HG03378 (cell line): ENCODE measurements around the gene MIER1.
"Not testable (repeated sequence)": the region's sequence is repeated elsewhere in the genome, so short reads cannot be mapped to it uniquely, and the experiment has no call there.

Experiments
- ATAC-seq: cut with Tn5 transposase; IDR thresholded peaks from one replicate; pipeline ENCODE4 v1.9.1; 2021; ENCODE audit warnings: mild to moderate bottlenecking, moderate library complexity; ENCODE audit not compliant: unreplicated experiment

MIER1 gene

DNA sequence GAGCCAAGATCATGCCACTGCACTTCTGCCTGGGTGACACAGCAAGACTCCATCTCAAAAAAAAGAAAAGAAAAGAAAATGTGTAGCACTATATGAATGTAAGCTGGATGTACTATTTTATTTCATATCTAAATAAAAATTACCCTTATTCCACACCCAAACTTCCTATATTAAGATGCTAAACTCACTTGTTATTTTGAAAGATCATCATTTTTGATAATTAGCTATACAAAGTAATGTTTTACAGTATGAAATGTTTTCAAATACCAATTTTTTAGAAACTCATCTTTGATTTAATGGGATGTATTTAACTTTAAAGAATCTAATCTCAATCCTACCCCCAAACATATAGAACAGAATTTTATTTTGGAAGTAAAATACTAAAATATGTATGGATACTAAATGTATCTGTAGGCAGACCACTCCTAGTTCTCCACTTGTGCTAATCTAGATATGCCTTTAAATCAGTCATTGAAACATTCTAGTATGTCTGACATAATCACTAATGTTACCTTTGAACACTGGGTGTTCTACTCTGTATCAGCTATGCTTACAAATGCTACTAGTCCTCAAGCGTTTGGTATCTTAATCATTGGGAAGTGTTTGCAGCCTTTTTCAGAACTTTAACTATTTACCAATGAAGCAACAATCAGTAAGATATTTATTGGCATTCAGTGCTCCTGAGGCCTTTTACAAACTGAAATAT, 12.9 kb downstream of the MIER1 start:
- ATAC-seq, result no peak

DNA sequence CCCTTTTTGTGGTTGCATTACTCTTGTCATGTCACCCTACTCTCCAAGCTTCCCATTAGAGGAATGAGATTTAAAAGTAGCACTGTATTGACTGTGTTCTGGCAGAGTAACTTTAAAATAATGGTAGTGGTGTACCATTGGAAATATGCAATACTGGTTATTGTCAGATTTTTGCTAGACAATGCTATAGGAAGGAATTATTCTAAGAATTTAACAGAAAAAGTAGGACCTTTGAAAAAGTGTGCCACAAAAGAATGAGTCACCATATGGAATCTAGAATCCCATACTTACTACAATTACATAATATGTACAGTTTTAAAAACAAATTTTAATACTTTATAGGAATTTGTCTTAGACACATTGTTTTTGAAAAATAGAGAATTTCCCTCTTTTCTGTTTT, 13.8 kb downstream of the MIER1 start:
- no peak for ATAC-seq

DNA sequence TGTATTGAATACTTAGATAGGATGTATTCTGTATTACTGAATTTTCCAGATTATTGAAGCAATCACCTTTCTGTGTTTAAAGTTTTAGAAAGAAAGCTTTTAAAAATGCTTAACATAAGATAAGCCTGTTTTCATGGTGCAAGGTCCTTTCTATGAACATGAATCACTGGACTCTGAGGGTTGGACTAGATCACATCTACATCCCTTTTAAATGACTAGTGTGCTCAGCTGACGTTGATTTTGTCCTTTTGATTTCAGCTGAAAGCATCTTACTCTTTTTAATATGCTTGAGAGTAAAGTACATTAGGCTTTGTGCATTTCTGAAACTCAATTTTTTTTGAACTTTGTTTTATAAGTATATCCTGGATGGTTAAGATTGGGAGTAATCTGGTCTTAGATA, 16.2 kb downstream of the MIER1 start:
- no peak for ATAC-seq

DNA sequence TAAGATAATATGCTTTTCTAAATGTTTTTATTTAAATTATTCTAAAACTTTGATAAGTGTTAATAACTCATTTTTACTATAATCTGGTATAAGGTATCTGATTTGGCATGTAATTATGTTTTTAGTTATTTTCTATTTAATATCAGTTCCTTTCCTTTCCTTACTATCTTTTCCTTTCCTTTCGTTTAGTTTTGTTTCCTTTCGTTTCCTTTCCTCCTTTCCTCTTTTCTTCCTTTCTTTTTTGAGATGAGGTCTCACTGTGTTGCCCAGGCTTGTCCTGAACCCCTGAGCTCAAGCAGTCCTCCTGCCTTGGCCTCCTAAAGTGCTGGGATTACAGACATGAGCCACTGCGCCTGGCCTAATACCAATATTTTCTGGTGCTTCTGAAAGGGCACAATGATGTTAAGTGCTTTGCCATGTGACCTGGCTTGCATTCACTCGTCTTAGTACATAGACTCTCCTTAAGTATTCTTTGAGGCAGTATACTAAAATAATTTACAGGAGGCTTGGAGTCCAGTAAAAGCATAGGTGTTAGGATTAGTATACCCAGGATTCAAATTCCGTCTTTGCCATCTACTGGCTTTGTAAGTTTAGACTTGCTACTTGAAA, 18.7 kb downstream of the MIER1 start:
- ATAC-seq, result no peak

DNA sequence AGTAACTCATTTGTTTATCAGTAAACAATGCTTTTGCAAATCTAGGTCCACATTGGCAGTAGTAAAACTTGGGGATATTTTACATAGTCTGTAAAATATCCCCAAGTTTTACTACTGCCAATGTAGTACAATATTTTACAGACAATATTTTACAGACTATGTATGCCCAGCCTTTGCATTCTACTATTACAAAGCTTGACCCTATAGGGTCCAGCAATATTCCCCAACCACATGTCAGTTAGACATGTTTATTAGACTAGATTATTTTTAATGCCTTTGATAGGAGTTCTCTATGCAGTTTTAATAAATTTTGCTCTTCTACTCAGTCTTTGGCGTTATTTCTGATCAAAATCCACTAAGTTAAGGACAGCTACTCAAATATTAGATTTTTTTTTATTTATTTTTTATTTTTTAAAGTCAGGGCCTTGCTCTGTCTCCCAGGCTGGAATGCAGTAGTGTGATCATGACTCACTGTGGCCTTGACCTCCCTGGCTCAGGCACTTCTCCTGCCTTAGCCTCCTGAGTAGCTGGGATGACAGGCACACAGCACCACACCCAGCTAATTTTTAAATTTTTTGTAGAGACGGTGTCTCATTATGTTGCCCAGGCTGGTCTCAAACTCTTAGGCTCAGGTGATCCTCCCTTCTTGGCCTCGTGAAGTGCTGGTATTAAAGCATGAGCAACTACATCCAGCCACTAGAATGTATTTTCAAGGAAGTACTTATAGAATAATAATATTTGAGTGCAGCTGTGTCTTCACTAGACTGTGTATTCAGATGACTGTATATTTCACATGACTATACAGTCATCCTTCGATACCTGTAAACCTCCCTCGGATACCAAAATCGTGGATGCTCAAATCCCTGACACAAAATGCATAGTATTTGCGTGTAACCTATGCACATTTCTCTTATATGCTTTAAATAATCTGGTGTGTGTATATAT, 19.8 kb downstream of the MIER1 start:
- no peak for ATAC-seq

DNA sequence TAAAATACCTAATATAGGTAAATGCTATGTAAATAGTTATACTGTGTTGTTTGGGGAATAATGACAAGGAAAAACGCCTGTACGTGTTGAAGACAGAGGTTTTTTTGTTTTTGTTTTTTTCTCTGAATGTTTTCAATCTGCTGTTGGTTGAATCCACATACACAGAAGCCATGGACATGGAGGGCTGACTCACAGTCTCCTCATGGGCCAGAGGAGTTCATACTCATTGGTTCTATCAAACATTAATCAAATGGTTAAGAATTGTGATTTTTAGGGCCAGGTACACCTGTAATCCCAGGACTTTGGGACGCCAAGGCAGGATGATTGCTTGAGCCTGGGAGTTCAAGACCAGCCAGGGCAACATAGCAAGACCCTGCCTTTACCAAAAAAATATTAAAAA, 20.5 kb downstream of the MIER1 start:
- ATAC-seq, result no peak

DNA sequence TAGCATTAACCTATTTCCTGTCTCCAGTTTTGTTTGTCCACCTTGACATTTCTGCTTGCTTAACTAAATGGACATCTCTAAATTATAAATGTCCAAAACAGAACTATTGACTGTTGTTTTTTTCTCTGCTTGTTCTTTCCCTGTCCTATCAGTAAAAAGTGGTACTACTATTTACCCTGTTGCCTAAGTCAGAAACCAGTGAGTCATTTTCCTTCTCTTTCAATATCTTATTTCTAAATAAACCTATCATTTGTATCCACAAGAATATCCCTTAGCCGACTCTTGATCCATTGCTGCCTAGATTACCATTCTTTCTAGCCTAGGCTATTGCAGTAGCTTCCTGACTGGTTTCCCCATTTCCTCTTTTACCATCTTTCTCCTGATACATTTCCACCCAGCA, 22.5 kb downstream of the MIER1 start:
- no peak for ATAC-seq

DNA sequence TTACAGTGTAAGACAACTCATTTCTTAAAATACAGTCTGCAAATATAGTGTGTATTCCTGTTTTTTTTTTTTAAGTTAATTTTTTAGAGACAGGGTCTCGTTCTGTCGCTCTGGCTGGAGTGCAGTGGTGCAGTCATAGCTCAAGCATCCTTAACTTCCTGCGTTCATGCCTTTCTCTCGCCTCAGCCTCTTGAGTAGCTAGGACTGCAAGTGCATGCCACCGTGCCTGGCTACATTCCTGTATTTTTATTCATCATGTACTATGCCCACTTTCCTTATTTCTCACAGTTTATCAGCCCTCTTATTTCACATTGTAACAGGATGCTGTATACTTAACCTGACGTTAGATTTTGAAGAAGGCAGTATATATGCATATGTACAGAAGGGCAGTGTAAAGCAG, 26.7 kb downstream of the MIER1 start:
- ATAC-seq, result no peak

DNA sequence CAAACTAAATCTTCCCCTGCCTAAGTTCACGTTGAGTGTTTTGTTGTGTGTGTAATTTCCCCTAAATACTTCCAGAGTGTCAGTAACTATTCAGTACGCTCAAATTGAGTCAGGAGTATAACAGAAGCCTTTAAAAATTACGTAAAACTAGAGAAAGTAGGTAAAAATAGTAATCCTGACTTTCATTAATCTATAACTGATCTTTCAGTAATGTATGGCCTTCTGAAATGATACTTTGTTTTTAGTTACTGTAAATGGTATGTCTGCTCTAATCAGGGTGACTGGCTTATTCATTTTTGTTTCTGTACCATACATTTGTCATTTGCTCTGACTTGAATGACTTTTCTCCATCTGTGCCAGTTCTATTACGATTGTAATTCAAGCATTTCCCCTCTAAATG, 29.4 kb downstream of the MIER1 start:
- peak; percentile 82 for ATAC-seq

DNA sequence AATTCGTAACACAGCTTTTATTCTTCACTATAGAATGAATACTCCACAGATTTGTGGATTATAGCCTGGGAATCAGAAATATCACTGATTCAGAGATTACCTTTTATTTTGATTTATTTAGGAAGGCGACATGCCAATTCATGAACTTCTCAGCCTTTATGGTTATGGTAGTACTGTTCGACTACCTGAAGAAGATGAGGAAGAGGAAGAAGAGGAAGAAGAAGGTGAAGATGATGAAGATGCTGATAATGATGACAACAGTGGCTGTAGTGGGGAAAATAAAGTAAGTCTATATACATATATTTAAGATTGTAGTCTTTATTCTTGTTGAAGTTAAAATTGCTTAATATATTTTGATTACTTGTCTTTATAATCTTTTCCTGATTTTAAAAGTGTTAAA, 33.1 kb downstream of the MIER1 start:
- ATAC-seq, result no peak

DNA sequence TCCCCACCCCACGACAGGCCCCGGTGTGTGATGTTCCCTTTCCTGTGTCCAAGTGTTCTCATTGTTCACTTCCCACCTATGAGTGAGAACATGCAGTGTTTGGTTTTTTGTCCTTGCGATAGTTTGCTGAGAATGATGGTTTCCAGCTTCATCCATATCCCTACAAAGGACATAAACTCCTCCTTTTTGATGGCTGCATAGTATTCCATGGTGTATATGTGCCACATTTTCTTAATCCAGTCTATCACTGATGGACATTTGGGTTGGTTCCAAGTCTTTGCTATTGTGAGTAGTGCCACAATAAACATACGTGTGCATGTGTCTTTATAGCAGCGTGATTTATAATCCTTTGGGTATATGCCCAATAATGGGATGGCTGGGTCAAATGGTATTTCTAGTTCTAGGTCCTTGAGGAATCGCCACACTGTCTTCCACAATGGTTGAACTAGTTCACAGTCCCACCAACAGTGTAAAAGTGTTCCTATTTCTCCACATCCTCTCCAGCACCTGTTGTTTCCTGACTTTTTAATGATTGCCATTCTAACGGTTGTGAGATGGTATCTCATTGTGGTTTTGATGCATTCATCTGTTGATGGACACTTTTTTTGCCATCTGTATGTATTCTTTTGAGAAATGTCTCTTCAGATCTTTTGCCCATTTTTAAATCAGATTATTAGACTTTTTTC, 41.5 kb downstream of the MIER1 start:
- ATAC-seq, result not testable (repeated sequence)

DNA sequence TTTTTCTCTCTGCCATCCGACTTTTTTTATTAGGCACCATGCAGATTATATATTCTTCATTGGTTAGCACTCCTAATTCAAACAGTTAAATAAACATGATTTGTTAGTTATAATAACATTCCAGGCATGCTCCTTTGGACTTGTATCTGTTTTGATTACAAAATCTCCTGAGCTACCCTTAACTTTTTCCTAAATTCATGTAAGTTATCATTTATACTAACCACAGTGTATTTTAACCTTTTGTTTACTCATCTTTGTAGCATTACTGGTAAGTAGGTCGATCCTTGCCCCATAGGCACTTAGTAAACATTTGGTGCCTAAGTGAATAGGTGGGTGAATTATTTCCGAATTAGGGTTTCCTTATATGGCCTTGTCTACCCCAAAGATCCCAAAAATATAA, 43.8 kb downstream of the MIER1 start:
- ATAC-seq, result no peak

DNA sequence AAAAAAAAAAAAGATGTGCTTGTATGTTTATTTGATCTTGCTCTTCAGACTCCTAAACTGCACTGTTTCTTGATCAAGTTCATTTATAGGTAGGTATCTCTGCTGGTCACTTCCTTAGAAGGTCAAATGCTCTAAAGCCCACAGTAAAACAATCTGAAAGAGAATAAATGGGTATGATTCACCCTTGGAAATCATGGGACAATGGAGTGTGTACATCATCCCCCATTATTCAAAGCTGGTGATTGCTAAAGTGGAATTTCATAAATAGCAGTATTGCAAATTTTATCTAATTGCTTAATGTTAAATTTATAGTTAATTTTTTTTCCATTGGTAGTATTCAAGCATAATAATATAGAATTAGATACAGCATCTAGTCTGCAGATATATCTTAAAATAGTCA, 53.4 kb downstream of the MIER1 start:
- ATAC-seq, result no peak

DNA sequence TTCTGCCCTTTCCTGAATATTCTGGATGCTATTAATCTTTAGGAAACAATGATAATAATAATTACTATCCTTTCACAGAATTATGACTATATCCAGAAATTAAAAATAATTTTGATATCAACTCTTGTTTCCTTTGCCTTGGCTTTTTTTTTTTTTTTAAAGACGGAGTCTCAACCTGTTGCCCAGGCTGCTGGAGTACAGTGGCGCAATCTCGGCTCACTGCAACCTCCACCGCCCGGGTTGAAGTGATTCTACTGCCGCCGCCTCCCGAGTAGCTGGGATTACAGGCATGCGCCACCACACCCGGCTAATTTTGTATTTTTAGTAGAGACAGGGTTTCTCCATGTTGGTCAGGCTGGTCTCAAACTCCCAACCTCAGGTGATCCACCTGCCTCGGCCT, 54.8 kb downstream of the MIER1 start:
- ATAC-seq, result not testable (repeated sequence)

DNA sequence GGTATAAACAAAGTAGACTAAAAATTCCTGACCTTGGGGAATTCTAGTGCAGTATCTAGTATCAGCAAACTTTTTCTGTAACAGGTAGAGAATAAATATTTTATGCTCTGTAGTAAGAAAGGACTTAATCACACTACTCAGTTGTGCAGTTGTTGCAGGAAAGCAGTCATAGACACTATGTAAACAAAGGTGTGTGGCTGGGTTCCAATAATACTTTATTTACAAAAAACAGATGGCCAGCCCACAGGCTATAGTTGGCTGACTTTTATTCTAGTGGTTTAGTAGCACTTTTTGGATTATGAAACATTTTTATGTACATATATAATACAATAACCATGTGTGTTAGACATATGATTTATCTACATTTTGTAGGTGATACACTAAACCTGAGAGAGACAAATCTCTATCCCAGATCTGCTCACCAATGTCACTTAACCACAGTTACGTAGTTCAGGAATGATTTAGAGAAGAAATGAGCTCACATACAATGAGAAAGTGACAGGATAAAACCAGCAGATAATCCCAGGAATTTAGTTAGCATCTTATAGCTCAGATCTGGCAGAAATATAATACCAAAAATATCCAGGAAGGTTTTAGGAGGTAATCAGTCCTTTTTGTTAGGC, 56.1 kb downstream of the MIER1 start:
- ATAC-seq, result no peak

DNA sequence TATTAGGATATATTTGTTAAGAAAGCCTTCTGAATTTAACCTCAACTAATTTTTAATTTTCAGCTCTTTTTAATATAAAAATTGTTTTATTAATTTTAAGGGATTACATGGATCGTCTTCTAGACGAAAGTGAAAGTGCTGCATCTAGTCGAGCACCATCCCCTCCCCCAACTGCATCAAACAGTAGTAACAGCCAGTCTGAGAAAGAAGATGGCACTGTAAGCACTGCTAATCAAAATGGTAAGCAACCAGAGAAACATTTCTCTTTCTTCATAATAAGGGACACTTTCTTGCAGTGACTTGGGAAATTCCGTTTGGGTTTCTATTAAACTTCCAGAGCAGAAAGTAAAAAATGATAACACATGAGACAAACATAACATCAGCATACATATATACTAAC, 56.9 kb downstream of the MIER1 start:
- no peak for ATAC-seq

DNA sequence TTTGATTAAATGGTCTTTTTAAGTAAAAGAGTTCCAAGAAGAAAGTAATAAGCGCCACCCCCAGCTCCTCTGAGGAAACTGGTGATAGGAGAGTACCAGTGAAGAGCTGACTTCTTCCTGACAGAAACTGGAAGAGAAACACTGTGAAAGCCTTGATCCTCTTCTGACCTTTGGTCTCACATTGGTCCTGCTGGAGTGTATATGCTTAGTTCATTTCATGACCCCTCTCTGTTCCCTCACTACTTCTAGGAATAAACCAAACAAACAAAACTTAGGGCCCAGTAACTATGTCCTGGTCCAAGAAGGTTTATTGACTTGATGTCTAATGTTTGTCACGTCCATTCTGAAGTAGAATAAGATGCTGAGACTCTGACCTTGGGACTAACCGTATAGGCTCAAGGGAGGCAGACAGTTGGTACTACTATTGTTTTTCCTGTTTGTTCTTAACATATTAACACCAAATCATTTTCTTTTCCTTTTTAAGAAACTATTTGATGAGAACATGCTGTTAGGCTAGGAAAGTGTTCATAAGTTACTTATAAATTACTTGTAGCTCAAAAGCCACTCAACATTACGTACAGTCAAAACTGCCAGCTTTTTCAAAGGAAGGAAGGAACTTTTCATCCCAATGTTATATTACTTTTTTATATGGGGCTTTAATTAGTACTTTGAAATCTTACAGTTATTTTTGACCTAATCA, 57.9 kb downstream of the MIER1 start:
- peak; percentile 32 for ATAC-seq

DNA sequence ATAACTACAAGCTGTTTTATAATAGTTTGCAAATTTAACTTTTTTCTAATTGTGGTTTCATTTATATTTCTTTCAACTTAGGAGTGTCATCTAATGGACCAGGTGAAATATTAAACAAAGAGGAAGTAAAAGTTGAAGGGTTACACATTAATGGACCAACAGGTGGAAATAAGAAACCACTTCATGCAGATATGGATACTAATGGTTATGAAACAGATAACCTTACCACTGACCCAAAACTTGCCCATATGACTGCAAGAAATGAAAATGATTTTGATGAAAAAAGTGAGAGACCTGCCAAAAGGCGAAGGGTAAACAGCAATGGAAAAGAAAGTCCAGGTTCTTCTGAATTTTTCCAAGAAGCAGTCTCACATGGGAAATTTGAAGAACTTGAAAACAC, 59.7 kb downstream of the MIER1 start:
- ATAC-seq, result peak; percentile 94

DNA sequence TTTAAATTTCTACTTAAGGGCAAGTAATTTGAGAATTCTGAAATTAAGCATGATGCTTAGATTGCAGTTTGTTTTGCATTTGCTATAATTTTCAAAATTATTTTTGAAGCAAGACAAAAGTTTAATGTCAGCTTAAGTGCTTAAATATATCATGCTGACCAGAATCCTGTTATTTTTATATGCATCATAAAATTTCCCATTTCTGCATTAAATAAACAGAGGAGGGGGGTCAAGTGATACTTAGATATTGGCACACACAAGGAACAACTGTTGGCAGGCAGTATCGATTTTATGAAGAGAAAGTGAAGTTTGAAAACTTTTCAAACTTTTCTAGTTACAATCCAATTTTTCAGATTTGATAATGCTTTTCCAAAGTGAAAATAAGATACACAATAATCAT, 61.0 kb downstream of the MIER1 start:
- no peak for ATAC-seq

DNA sequence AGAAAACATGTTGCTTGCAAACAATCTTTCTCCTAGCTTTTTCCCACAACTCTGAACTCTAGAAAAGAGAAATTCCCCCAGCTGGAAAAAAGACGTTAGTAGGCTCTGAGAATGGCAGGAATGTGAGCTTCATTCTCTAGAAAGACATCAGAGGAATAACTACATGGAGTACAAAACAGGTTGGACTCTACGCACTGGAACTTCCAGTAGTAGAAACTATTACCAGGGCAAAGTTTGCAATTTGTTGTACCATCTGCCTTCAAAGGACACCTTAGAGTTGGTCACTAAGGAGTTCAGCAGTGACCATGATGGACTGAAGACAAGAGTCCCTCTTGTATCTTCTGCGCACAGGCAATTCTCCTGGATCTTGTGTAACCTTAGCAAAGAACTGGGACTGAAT, 68.3 kb downstream of the MIER1 start:
- ATAC-seq, result no peak
